HL-60 (cell line): Measurements from ENCODE around the gene CAMTA1.

ENCODE experiments used
- DNase-seq, 2 experiments: peaks; one replicate each; pipeline ENCODE4 v3.0.0-alpha.2; 2010 to 2020; ENCODE audit warnings: low read depth in 1 of 2, low spot score in 1 of 2
- H3K27ac ChIP-seq: fragments of 250-450 bp; sonication (Bioruptor Pico); replicated peaks from 2 replicates; pipeline ENCODE4 v1.5.1; 2020; ENCODE audit warnings: mild to moderate bottlenecking, moderate library complexity
- H3K27me3 ChIP-seq: fragments of 250-450 bp; sonication (Bioruptor Pico); 2 replicates; pipeline ENCODE4 v1.5.1; 2021; ENCODE audit warnings: mild to moderate bottlenecking, moderate library complexity; ENCODE audit not compliant: insufficient read depth, poor library complexity, severe bottlenecking
- H3K4me3 ChIP-seq: replicated peaks from 2 replicates; pipeline ENCODE4 v1.5.1; 2011; ENCODE audit warnings: mild to moderate bottlenecking, control low read depth, low read length; ENCODE audit not compliant: insufficient read depth
- CTCF ChIP-seq: IDR thresholded peaks from one replicate; pipeline ENCODE4 v1.5.1; 2011; ENCODE audit warnings: low read length, control low read depth, inconsistent platforms; ENCODE audit not compliant: insufficient read depth
- GABPA ChIP-seq: IDR thresholded peaks from 2 replicates; pipeline ENCODE4 v1.6.1; 2012; ENCODE audit warnings: low read depth
- POLR2AphosphoS5 ChIP-seq: IDR thresholded peaks from 2 replicates; pipeline ENCODE4 v1.6.1; 2012; ENCODE audit warnings: low read depth
- REST ChIP-seq: IDR thresholded peaks from 2 replicates; pipeline ENCODE4 v1.6.1; 2012; ENCODE audit warnings: low read depth; ENCODE audit not compliant: insufficient replicate concordance
- SPI1 ChIP-seq: IDR thresholded peaks from 2 replicates; pipeline ENCODE4 v1.6.1; 2012; ENCODE audit warnings: low read depth, mild to moderate bottlenecking, borderline replicate concordance

Gene CAMTA1

GRCh38 chr1:7585216-7585907 is 800.1 kb downstream of the CAMTA1 start:
- H3K4me3 ChIP-seq, result no peak overlapping the region
- no peak for DNase-seq
- no peak overlapping the region for H3K27ac ChIP-seq
- TF ChIP-seq CTCF (no peak), GABPA (no peak), SPI1 (no peak), POLR2AphosphoS5 (no peak), REST (no peak)
- no peaks in the 10 kb centered on the region for H3K27me3 ChIP-seq

- H3K27me3 ChIP-seq, result no peaks in the 10 kb centered on the region
- DNase-seq, result no peak
- no peak overlapping the region for H3K27ac ChIP-seq
- H3K4me3 ChIP-seq, result no peak overlapping the region
- TF ChIP-seq GABPA, result no peak
- TF ChIP-seq POLR2AphosphoS5, result no peak
- no peak for TF ChIP-seq CTCF
- no peak for TF ChIP-seq REST
- TF ChIP-seq SPI1, result no peak
Observed at GRCh38 chr1:7586031-7586941, 801.0 kb downstream of the CAMTA1 start.

- Histone ChIP-seq H3K4me3 (no peak overlapping the region), H3K27ac (no peak overlapping the region), H3K27me3 (no peaks in the 10 kb centered on the region)
- TF ChIP-seq POLR2AphosphoS5, result no peak
- no peak for DNase-seq
Observed at GRCh38 chr1:7587108-7587772, 802.0 kb downstream of the CAMTA1 start.
